Thyroid gland (tissue), 4 donors: ENCODE results near the gene CAPN5. TPM values are rescaled to one million over a fixed set of nuclear protein-coding genes. Genes with fewer than 3 reads are reported as not detected.

Experiments
- DNase-seq, 2 donors: peaks; one replicate each; pipeline ENCODE4 v3.0.0-alpha.2; 2019
- H3K27ac ChIP-seq, 3 donors: fragments of 200-600 bp; sonication (generic); 1 replicate in 2 of 3; 2 replicates in 1 of 3; pipeline ENCODE4 v1.5.1; 2016 to 2019; ENCODE audit warnings: mild to moderate bottlenecking in 1 of 3, moderate library complexity in 1 of 3
- H3K27me3 ChIP-seq: fragments of 200-600 bp; sonication (generic); one replicate; pipeline ENCODE4 v1.5.1; 2019
- H3K36me3 ChIP-seq, 2 donors: fragments of 200-600 bp; sonication (generic); one replicate each; pipeline ENCODE4 v1.5.1; 2016 to 2019
- H3K4me1 ChIP-seq, 2 donors: fragments of 200-600 bp; sonication (generic); one replicate each; pipeline ENCODE4 v1.5.1; 2017 to 2019
- H3K4me3 ChIP-seq, 3 donors: fragments of 200-600 bp; sonication (generic); replicated peaks in 1 of 3; 1 replicate in 2 of 3; 2 replicates in 1 of 3; pipeline ENCODE4 v1.5.1; 2016; ENCODE audit warnings: mild to moderate bottlenecking in 1 of 3
- H3K9me3 ChIP-seq: fragments of 200-600 bp; sonication (generic); one replicate; pipeline ENCODE4 v1.5.1; 2017
- POLR2A ChIP-seq, 2 donors: fragments of 450-650 bp; IDR thresholded peaks; one replicate each; pipeline ENCODE4 v1.6.1; 2017; ENCODE audit warnings: antibody characterized with exemption in 2 of 2, mild to moderate bottlenecking in 2 of 2, moderate library complexity in 1 of 2
- WGBS, 2 donors: methylation state at CpG; one replicate each; pipeline ENCODE4 v1.1.5; 2017; 5-methylcytosine and 5-hydroxymethylcytosine counted together
- intact Hi-C: fragments of 100-400 bp; cut with DNase I; formaldehyde crosslinking; loops from one replicate; pipeline ENCODE4 v1.15.1; 2023
- total RNA-seq, 4 donors: library from RNA; depleted of rRNA; stranded (reverse); fragments of >200 nt; gene quantifications; one replicate each; pipeline ENCODE4 v1.2.3, GENCODE V29; 2016
- TF ChIP-seq, protein P1 (sequence below), 6 experiments: fragments of 200-600 bp in 3 of 6; fragments of 450-650 bp in 3 of 6; sonication (generic) in 3 of 6; IDR thresholded peaks; one replicate each; pipeline ENCODE4 v1.5.1; 2016 to 2019; ENCODE audit warnings: antibody characterized with exemption in 6 of 6, mild to moderate bottlenecking in 2 of 6, inconsistent platforms in 1 of 6, moderate library complexity in 1 of 6

Gene CAPN5
- total RNA-seq, 4 donors from 2014 or later, result 3.0 to 5.6 (median 4.1) TPM

DNA sequence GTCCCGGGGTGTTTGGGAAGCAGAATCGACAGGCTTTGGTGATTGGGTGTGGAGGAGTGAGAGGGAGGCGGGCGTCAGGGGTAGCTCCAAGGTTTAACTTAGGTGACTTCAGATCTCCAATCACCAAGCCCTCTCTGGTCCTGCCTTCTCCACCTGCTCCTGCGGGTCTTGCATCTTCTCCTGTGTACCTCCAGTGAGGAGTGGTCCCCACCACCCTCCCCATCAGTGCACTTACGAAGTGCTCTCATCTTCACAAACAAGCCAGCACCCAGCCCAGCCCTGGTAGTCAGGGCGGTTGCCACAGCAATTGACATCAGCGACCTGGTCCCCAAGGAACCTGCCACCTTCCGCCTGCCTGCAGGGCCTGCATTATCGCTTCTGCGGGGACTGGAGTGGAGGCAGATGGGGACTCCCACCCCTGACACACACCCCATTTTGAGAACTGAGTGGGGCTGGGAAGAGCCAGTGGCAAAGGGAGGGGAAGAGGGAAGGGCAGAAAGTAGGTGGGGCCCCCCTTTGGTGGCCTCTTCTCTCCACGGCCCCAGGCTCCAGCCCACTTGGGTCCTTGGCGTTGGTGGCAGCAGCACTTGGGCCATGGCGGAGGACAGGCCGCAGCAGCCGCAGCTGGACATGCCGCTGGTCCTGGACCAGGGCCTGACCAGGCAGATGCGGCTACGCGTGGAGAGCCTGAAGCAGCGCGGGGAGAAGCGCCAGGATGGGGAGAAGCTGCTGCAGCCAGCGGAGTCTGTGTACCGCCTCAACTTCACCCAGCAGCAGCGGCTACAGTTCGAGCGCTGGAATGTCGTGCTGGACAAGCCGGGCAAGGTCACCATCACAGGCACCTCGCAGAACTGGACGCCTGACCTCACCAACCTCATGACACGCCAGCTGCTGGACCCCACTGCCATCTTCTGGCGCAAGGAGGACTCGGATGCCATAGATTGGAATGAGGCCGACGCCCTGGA lies 35.8 kb downstream of the CAPN5 start, which contains the start of gene OMP:
Gene OMP (plus strand): TSS at position 595 of the 965 bp plus-strand sequence. CDS start 0 bp downstream, at position 595.
- TF ChIP-seq POLR2A (IDR thresholded peaks at IDR 0.05), result no peak
- TF ChIP-seq, protein P1, sequence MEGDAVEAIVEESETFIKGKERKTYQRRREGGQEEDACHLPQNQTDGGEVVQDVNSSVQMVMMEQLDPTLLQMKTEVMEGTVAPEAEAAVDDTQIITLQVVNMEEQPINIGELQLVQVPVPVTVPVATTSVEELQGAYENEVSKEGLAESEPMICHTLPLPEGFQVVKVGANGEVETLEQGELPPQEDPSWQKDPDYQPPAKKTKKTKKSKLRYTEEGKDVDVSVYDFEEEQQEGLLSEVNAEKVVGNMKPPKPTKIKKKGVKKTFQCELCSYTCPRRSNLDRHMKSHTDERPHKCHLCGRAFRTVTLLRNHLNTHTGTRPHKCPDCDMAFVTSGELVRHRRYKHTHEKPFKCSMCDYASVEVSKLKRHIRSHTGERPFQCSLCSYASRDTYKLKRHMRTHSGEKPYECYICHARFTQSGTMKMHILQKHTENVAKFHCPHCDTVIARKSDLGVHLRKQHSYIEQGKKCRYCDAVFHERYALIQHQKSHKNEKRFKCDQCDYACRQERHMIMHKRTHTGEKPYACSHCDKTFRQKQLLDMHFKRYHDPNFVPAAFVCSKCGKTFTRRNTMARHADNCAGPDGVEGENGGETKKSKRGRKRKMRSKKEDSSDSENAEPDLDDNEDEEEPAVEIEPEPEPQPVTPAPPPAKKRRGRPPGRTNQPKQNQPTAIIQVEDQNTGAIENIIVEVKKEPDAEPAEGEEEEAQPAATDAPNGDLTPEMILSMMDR (IDR thresholded peaks at IDR 0.05), result no peak
- no peaks in the 10 kb centered on the region for H3K9me3 ChIP-seq
- no peaks in the 10 kb centered on the region for H3K36me3 ChIP-seq
- no peak within 1 kb of the TSS for H3K4me3 ChIP-seq
- no peaks in the 10 kb centered on the region for H3K27me3 ChIP-seq
- DNase-seq, result no peak
- intact Hi-C loops, result no loop called here
- H3K27ac ChIP-seq, result no peak within 1 kb of the TSS
- H3K4me1 ChIP-seq, result no peaks in the 10 kb centered on the region
- 91 to 93% methylated on average over 31 to 36 of the region's 37 CpGs for WGBS, 2 donors

DNA sequence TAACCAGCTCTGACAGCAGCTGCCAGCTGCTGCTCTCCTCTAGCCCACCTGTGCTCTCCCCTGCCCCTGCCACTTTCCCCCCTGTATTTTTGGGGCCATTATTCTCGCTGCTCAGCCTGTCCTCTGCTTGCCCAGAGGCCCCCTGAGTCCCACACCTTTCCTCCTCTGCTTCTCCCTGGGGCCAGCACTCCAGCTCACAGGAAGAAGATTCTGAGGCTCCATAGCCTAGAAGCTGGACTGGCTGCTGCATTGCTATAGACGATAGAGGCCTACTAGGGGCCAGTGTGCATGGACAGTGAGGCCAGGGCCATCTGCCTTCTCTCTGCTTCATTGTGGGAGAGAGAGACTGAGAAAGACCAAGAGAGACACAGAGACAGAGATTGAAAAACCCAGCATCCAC lies 36.5 kb downstream of the CAPN5 start:
- no peak overlapping the region for H3K27ac ChIP-seq
- 89 to 91% methylated on average over 2 of the region's 2 CpGs for WGBS, 2 donors
- no peaks in the 10 kb centered on the region for H3K36me3 ChIP-seq
- H3K4me3 ChIP-seq, result no peak overlapping the region
- H3K27me3 ChIP-seq, result no peaks in the 10 kb centered on the region
- no peaks in the 10 kb centered on the region for H3K9me3 ChIP-seq
- TF ChIP-seq POLR2A (IDR thresholded peaks at IDR 0.05), result no peak
- TF ChIP-seq, protein P1 (IDR thresholded peaks at IDR 0.05), result no peak
- intact Hi-C loops, result no loop called here
- H3K4me1 ChIP-seq, result peaks cover 0 to 7% of the 10 kb centered on the region in 2 donors
- DNase-seq, result no peak

DNA sequence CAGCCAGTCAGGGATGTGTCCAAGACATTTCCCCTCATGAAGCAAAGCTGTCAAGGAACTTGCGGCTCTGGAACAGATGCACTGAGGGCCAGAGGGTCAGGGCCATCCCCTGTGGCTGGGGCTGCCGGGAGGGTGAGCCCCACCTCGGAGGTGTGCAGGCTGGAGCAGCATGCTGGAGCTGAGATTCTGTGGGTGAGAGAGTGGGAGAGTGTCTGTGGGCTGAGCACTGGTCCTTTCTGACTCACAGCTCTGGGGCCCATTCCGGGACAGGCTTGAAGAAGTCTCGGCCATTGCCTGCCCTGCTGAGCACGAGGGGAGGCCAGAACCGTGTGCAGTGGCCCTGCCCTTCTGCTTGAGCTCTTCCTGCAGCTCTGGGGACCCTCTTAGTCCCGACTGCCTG lies 38.0 kb downstream of the CAPN5 start:
- intact Hi-C loops, result no loop called here
- no peak overlapping the region for H3K4me3 ChIP-seq
- no peak for TF ChIP-seq POLR2A (IDR thresholded peaks at IDR 0.05)
- TF ChIP-seq, protein P1 (IDR thresholded peaks at IDR 0.05), result no peak
- no peaks in the 10 kb centered on the region for H3K36me3 ChIP-seq
- H3K9me3 ChIP-seq, result no peaks in the 10 kb centered on the region
- whole genome bisulfite sequencing, 2 donors, result 82 to 96% methylated on average over 4 to 8 of the region's 8 CpGs
- H3K27me3 ChIP-seq, result no peaks in the 10 kb centered on the region
- peaks cover 0 to 7% of the 10 kb centered on the region in 2 donors for H3K4me1 ChIP-seq
- no peak for DNase-seq
- no peak overlapping the region for H3K27ac ChIP-seq

DNA sequence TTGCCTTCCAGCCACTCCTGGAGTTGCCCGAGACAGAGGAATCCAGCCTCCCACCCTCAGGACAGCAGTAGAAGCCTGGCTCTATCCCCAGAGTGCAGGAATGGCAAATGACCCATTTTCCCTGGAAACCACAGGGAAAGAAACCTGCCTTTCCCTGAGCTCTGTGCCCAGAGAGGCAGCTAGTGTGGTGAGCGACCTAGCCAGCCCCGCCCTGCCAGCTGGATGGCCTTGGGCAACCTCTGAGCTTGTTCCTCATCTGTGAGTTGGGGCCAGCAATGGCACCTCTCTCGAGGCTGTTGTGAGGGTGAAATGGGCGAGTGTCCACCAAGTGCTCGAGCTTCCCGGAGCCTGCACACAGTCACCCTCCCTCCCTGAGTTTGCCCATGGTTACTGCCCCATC lies 39.5 kb downstream of the CAPN5 start:
- H3K4me1 ChIP-seq, result peaks cover 0 to 7% of the 10 kb centered on the region in 2 donors
- H3K36me3 ChIP-seq, result no peaks in the 10 kb centered on the region
- H3K4me3 ChIP-seq, result no peak overlapping the region
- TF ChIP-seq, protein P1 (IDR thresholded peaks at IDR 0.05), result no peak
- TF ChIP-seq POLR2A (IDR thresholded peaks at IDR 0.05), result no peak
- intact Hi-C loops, result no loop called here
- WGBS, 2 donors, result 90 to 92% methylated on average over 3 to 5 of the region's 7 CpGs
- no peak for DNase-seq
- no peaks in the 10 kb centered on the region for H3K9me3 ChIP-seq
- H3K27ac ChIP-seq, result no peak overlapping the region
- no peaks in the 10 kb centered on the region for H3K27me3 ChIP-seq

DNA sequence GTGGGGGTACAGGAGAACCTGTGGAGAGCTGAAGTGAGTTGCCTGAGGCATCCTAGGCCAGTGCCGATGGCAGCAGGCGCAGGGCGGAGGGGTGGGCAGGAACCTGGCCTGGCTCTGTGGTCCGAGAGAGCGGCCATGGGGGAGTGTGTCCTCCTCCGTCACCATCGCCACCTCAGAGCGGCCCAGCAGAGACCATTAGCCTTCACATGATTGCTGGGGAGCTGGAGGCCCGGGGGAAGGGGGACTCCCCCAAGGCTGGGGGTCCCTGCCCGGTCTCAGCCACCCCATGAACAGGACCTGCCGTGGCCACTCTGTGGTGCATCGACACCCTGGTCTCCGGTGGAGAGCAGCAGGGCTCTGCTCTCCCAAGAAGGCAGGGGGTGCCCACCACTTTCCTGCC lies 40.0 kb downstream of the CAPN5 start:
- no peaks in the 10 kb centered on the region for H3K27me3 ChIP-seq
- TF ChIP-seq POLR2A (IDR thresholded peaks at IDR 0.05), result no peak
- TF ChIP-seq, protein P1 (IDR thresholded peaks at IDR 0.05), result no peak
- no peak overlapping the region for H3K27ac ChIP-seq
- intact Hi-C loops, result no loop called here
- H3K4me3 ChIP-seq, result no peak overlapping the region
- 93 to 96% methylated on average over 5 to 7 of the region's 13 CpGs for WGBS, 2 donors
- H3K36me3 ChIP-seq, result no peaks in the 10 kb centered on the region
- DNase-seq, result no peak
- no peaks in the 10 kb centered on the region for H3K9me3 ChIP-seq
- peaks cover 0 to 7% of the 10 kb centered on the region in 2 donors for H3K4me1 ChIP-seq
